ENCODE results near the gene VPS37D.

The VPS37D gene

DNA sequence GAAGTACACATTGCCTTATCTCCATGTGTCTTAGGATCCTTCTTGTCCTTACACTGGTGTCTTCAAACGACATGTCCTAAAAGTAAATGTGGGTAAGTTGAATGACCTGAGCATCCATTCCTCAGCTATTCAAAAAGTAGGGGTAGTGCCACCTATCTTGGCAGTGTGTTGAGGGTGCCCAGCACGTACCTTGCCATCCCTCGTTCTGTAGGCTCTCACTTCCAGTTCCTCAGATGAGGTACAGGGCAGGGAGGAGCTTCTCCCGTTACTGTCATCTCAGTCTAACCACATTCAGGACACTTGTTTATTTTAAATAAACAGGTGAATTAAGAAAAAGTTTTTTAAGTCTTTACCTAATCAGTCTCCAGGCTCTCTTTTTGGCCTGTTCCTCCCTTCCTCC is 28.7 kb downstream of the VPS37D start:
- H2BK120ac ChIP-seq (ENCODE audit: low read depth, low read length) = no peak overlapping the region
- no peak overlapping the region for H4K8ac ChIP-seq (ENCODE audit: low read length)
- H3K4me1 ChIP-seq (ENCODE audit: control insufficient read depth, insufficient read depth, low read depth, low read length) = peaks cover 6% of the 10 kb centered on the region
- no peak overlapping the region for H2BK12ac ChIP-seq (ENCODE audit: low read length in 2 of 2)
- H2BK15ac ChIP-seq (ENCODE audit: low read depth, poor library complexity, severe bottlenecking) = no peak overlapping the region
- H3K27me3 ChIP-seq (ENCODE audit: control insufficient read depth in 1 of 2, insufficient read depth in 1 of 2, low read length in 2 of 2) = no peaks in the 10 kb centered on the region
- no peak overlapping the region for H2BK5ac ChIP-seq (ENCODE audit: low read depth, low read length, poor library complexity, severe bottlenecking)
- no peak overlapping the region for H3K14ac ChIP-seq (ENCODE audit: low read length in 2 of 2)
- H3K9me3 ChIP-seq (ENCODE audit: control insufficient read depth, low read length) = no peaks in the 10 kb centered on the region
- H3K36me3 ChIP-seq (ENCODE audit: control insufficient read depth in 1 of 2, insufficient read depth in 2 of 2, low read depth in 1 of 2, low read length in 2 of 2) = peaks cover 89 to 94% of the 10 kb centered on the region in 2 experiments
- H3K4ac ChIP-seq (ENCODE audit: low read depth in 1 of 2, low read length in 2 of 2) = no peak overlapping the region
- no peak overlapping the region for H4K91ac ChIP-seq (ENCODE audit: low read length)
- no peak overlapping the region for H3K4me2 ChIP-seq (ENCODE audit: low read length, poor library complexity, severe bottlenecking)
- H3K4me3 ChIP-seq (ENCODE audit: insufficient read depth in 1 of 2, low read depth in 1 of 2, low read length in 2 of 2) = no peak overlapping the region
- WGBS = 93% methylated on average over 3 of the region's 4 CpGs
- peaks cover 9% of the 10 kb centered on the region for H3K79me1 ChIP-seq (replicated peaks; ENCODE audit: low read length, poor library complexity, severe bottlenecking)
- H3K27ac ChIP-seq (ENCODE audit: low read length, poor library complexity, severe bottlenecking) = no peak overlapping the region
- no peak for DNase-seq
- no peak overlapping the region for H2AFZ ChIP-seq (ENCODE audit: low read depth, low read length)
- no peak overlapping the region for H3K18ac ChIP-seq (ENCODE audit: low read depth in 1 of 2, low read length in 2 of 2)
- no peak overlapping the region for H3K23ac ChIP-seq (ENCODE audit: low read length in 2 of 2)
- no peak overlapping the region for H3K9ac ChIP-seq (ENCODE audit: low read length)
- no peak overlapping the region for H2AK5ac ChIP-seq (ENCODE audit: low read length, severe bottlenecking)

DNA sequence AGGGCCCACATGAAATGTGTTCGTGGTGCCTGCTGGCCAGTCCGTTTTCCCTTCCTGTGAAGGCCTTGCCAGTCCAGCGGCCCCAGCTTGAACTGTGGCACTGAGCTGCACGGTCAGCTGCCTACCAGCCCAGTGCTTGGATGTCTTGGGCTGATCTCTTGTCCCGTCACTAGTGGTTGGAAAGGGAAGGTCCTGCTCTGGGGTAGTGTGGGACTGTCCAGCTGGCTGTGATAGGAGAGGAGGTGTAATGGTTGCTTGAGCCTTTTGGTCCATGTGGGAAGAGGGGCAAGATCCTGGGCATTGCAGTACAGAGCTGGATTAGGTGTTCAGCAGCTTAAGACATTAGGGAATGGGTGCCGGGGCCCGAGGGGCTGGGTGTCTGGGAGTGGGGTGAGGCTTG is 30.8 kb downstream of the VPS37D start:
- no peak overlapping the region for H2BK5ac ChIP-seq (ENCODE audit: low read depth, low read length, poor library complexity, severe bottlenecking)
- no peak for DNase-seq
- peaks cover 11% of the 10 kb centered on the region for H3K79me1 ChIP-seq (replicated peaks; ENCODE audit: low read length, poor library complexity, severe bottlenecking)
- peaks cover 93% of the 10 kb centered on the region in 2 experiments for H3K36me3 ChIP-seq (ENCODE audit: control insufficient read depth in 1 of 2, insufficient read depth in 2 of 2, low read depth in 1 of 2, low read length in 2 of 2)
- H3K9ac ChIP-seq (ENCODE audit: low read length) = no peak overlapping the region
- no peak overlapping the region for H4K8ac ChIP-seq (ENCODE audit: low read length)
- H3K18ac ChIP-seq (ENCODE audit: low read depth in 1 of 2, low read length in 2 of 2) = no peak overlapping the region
- H3K14ac ChIP-seq (ENCODE audit: low read length in 2 of 2) = no peak overlapping the region
- 95% methylated on average over 7 of the region's 7 CpGs for WGBS
- no peak overlapping the region for H2BK12ac ChIP-seq (ENCODE audit: low read length in 2 of 2)
- no peak overlapping the region for H3K4me3 ChIP-seq (ENCODE audit: insufficient read depth in 1 of 2, low read depth in 1 of 2, low read length in 2 of 2)
- no peak overlapping the region for H3K4ac ChIP-seq (ENCODE audit: low read depth in 1 of 2, low read length in 2 of 2)
- H3K27me3 ChIP-seq (ENCODE audit: control insufficient read depth in 1 of 2, insufficient read depth in 1 of 2, low read length in 2 of 2) = no peaks in the 10 kb centered on the region
- H2AK5ac ChIP-seq (ENCODE audit: low read length, severe bottlenecking) = no peak overlapping the region
- H2BK15ac ChIP-seq (ENCODE audit: low read depth, poor library complexity, severe bottlenecking) = no peak overlapping the region
- H4K91ac ChIP-seq (ENCODE audit: low read length) = no peak overlapping the region
- H3K4me2 ChIP-seq (ENCODE audit: low read length, poor library complexity, severe bottlenecking) = no peak overlapping the region
- H3K27ac ChIP-seq (ENCODE audit: low read length, poor library complexity, severe bottlenecking) = no peak overlapping the region
- H3K23ac ChIP-seq (ENCODE audit: low read length in 2 of 2) = no peak overlapping the region
- H2BK120ac ChIP-seq (ENCODE audit: low read depth, low read length) = no peak overlapping the region
- peaks cover 8% of the 10 kb centered on the region for H3K4me1 ChIP-seq (ENCODE audit: control insufficient read depth, insufficient read depth, low read depth, low read length)
- no peaks in the 10 kb centered on the region for H3K9me3 ChIP-seq (ENCODE audit: control insufficient read depth, low read length)
- no peak overlapping the region for H2AFZ ChIP-seq (ENCODE audit: low read depth, low read length)

DNA sequence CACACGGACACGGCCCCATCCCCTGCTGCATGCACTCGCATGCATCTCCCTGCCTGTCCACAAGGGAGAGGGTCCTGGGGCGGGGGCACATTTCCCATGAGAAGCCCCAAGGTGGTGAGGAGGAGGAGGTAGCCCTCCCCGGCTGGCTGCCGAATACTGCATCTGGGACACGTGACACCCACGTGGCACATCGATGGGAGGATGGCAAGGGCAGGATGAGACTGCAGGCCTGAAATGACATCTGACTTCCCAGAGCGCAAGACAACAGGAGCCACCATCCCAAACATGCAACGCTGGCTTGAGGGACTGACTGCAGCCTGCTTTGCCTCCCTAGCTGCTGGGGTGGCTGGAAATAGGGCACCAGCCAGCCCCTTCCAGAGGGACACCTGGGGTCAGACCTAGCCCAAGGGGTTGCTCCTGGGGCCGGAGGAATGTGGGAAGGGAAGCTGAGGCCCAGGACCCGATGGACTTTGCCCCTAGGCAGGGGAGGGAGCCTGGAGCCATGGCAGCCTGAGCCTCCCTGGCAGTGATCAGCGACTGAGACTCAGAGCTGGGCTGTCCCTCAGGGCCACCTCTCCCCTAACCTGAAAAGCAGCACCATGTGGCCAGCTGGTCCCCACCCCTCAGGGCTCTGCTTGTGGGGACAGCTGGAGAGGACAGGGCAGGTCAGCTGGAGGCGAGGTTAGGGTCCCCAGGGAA is 31.9 kb downstream of the VPS37D start:
- Histone ChIP-seq H3K4ac (ENCODE audit: low read depth in 1 of 2, low read length in 2 of 2) (no peak overlapping the region), H3K14ac (ENCODE audit: low read length in 2 of 2) (no peak overlapping the region), H3K4me3 (ENCODE audit: insufficient read depth in 1 of 2, low read depth in 1 of 2, low read length in 2 of 2) (no peak overlapping the region), H2BK120ac (ENCODE audit: low read depth, low read length) (no peak overlapping the region), H4K91ac (ENCODE audit: low read length) (no peak overlapping the region), H3K9me3 (ENCODE audit: control insufficient read depth, low read length) (no peaks in the 10 kb centered on the region), H3K23ac (ENCODE audit: low read length in 2 of 2) (no peak overlapping the region), H3K18ac (ENCODE audit: low read depth in 1 of 2, low read length in 2 of 2) (no peak overlapping the region), H3K27me3 (ENCODE audit: control insufficient read depth in 1 of 2, insufficient read depth in 1 of 2, low read length in 2 of 2) (no peaks in the 10 kb centered on the region), H2AK5ac (ENCODE audit: low read length, severe bottlenecking) (no peak overlapping the region), H3K27ac (ENCODE audit: low read length, poor library complexity, severe bottlenecking) (no peak overlapping the region), H3K79me1 (replicated peaks; ENCODE audit: low read length, poor library complexity, severe bottlenecking) (peaks cover 11% of the 10 kb centered on the region), H4K8ac (ENCODE audit: low read length) (no peak overlapping the region), H3K36me3 (ENCODE audit: control insufficient read depth in 1 of 2, insufficient read depth in 2 of 2, low read depth in 1 of 2, low read length in 2 of 2) (peaks cover 89 to 91% of the 10 kb centered on the region in 2 experiments), H2BK12ac (ENCODE audit: low read length in 2 of 2) (no peak overlapping the region), H3K4me1 (ENCODE audit: control insufficient read depth, insufficient read depth, low read depth, low read length) (peaks cover 17% of the 10 kb centered on the region), H3K9ac (ENCODE audit: low read length) (no peak overlapping the region), H2AFZ (ENCODE audit: low read depth, low read length) (no peak overlapping the region), H2BK15ac (ENCODE audit: low read depth, poor library complexity, severe bottlenecking) (no peak overlapping the region), H2BK5ac (ENCODE audit: low read depth, low read length, poor library complexity, severe bottlenecking) (no peak overlapping the region), H3K4me2 (ENCODE audit: low read length, poor library complexity, severe bottlenecking) (no peak overlapping the region)
- 94% methylated on average over 15 of the region's 15 CpGs for WGBS
- no peak for DNase-seq

DNA sequence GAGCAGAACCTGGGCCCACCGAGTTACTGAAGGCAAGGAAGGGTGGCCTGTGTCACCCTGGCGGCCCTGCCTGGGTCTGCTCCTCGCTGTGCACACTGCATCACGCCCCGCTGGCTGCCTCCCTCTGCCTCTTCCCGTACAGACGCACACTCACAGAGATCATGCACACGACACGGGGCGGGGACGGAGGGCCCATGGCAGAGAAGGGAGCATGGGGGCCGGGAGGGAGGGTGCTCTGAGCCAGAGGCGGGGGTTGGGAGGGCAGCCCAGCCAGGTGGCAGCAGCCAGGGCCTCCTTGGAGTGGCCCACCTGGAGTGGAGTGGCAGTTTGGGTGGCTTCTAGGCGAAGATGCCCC is 32.4 kb downstream of the VPS37D start:
- H3K79me1 ChIP-seq (replicated peaks; ENCODE audit: low read length, poor library complexity, severe bottlenecking) = peaks cover 11% of the 10 kb centered on the region
- H3K4me1 ChIP-seq (ENCODE audit: control insufficient read depth, insufficient read depth, low read depth, low read length) = peaks cover 22% of the 10 kb centered on the region
- no peak overlapping the region for H2BK15ac ChIP-seq (ENCODE audit: low read depth, poor library complexity, severe bottlenecking)
- WGBS = 96% methylated on average over 14 of the region's 14 CpGs
- no peak overlapping the region for H4K8ac ChIP-seq (ENCODE audit: low read length)
- H3K14ac ChIP-seq (ENCODE audit: low read length in 2 of 2) = no peak overlapping the region
- H2BK120ac ChIP-seq (ENCODE audit: low read depth, low read length) = no peak overlapping the region
- no peak overlapping the region for H4K91ac ChIP-seq (ENCODE audit: low read length)
- H3K4ac ChIP-seq (ENCODE audit: low read depth in 1 of 2, low read length in 2 of 2) = no peak overlapping the region
- H2AK5ac ChIP-seq (ENCODE audit: low read length, severe bottlenecking) = no peak overlapping the region
- no peak overlapping the region for H3K27ac ChIP-seq (ENCODE audit: low read length, poor library complexity, severe bottlenecking)
- peaks cover 89% of the 10 kb centered on the region in 2 experiments for H3K36me3 ChIP-seq (ENCODE audit: control insufficient read depth in 1 of 2, insufficient read depth in 2 of 2, low read depth in 1 of 2, low read length in 2 of 2)
- DNase-seq = no peak
- H3K9ac ChIP-seq (ENCODE audit: low read length) = no peak overlapping the region
- H3K18ac ChIP-seq (ENCODE audit: low read depth in 1 of 2, low read length in 2 of 2) = no peak overlapping the region
- no peaks in the 10 kb centered on the region for H3K27me3 ChIP-seq (ENCODE audit: control insufficient read depth in 1 of 2, insufficient read depth in 1 of 2, low read length in 2 of 2)
- H2BK12ac ChIP-seq (ENCODE audit: low read length in 2 of 2) = no peak overlapping the region
- no peak overlapping the region for H3K4me3 ChIP-seq (ENCODE audit: insufficient read depth in 1 of 2, low read depth in 1 of 2, low read length in 2 of 2)
- no peak overlapping the region for H3K23ac ChIP-seq (ENCODE audit: low read length in 2 of 2)
- no peaks in the 10 kb centered on the region for H3K9me3 ChIP-seq (ENCODE audit: control insufficient read depth, low read length)
- no peak overlapping the region for H2AFZ ChIP-seq (ENCODE audit: low read depth, low read length)
- no peak overlapping the region for H3K4me2 ChIP-seq (ENCODE audit: low read length, poor library complexity, severe bottlenecking)
- H2BK5ac ChIP-seq (ENCODE audit: low read depth, low read length, poor library complexity, severe bottlenecking) = no peak overlapping the region
